ENCODE results near the gene FSHB.

DNA sequence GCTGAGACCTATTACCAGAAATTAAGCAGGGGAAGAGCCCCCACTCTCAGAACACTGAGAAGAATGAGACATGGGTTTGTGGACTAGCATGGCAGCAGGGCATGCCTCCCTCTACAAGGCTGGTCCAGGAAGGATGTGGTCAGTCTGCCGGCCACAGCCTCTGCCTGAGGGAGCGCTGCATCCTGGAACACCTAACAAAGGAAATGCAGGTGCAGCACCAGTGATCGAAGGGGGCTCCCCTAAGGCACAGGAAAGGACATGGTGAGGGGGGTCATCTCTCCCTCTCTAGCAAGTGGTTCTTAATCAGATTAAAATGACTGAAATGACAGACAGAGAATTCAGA is 51.4 kb downstream of the FSHB start:
- TF ChIP-seq, protein P1, sequence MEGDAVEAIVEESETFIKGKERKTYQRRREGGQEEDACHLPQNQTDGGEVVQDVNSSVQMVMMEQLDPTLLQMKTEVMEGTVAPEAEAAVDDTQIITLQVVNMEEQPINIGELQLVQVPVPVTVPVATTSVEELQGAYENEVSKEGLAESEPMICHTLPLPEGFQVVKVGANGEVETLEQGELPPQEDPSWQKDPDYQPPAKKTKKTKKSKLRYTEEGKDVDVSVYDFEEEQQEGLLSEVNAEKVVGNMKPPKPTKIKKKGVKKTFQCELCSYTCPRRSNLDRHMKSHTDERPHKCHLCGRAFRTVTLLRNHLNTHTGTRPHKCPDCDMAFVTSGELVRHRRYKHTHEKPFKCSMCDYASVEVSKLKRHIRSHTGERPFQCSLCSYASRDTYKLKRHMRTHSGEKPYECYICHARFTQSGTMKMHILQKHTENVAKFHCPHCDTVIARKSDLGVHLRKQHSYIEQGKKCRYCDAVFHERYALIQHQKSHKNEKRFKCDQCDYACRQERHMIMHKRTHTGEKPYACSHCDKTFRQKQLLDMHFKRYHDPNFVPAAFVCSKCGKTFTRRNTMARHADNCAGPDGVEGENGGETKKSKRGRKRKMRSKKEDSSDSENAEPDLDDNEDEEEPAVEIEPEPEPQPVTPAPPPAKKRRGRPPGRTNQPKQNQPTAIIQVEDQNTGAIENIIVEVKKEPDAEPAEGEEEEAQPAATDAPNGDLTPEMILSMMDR (IDR thresholded peaks at IDR 0.05) = no peak
- TF ChIP-seq EZH2 (IDR thresholded peaks at IDR 0.05) (no peak), EZH2phosphoT487 (IDR thresholded peaks at IDR 0.05) (no peak)

All from neural progenitor cell (in vitro differentiated cells).